H1 (cell line): ENCODE results near the gene TSPAN3. TPM values are rescaled to one million over a fixed set of nuclear protein-coding genes. Genes with fewer than 3 reads are reported as not detected.

Source experiments
- CTCF ChIA-PET: fragments of 300-600 bp; sonication (Branson Sonifier 250); formaldehyde crosslinking; loops from one replicate; lab custom pipeline; 2021; ENCODE audit not compliant: partially characterized antibody; lab: Charles Lee
- POLR2A ChIA-PET: fragments of 300-600 bp; sonication (Branson Sonifier 250); formaldehyde crosslinking; loops from one replicate; lab custom pipeline; 2021; ENCODE audit warnings: inconsistent platforms; ENCODE audit not compliant: partially characterized antibody; lab: Charles Lee
- DNase-seq, 2 experiments: peaks; one replicate each; pipeline versions ENCODE4 v3.0.0 to v3.0.0-alpha.2; 2010 to 2022; ENCODE audit warnings: low spot score in 2 of 2, low read depth in 1 of 2, mixed read lengths in 1 of 2
- FAIRE-seq: peaks from 2 replicates; lab custom pipeline; 2011; peaks lifted over from hg19 to GRCh38; lab: Jason Lieb, UNC
- H2AFZ ChIP-seq: 2 replicates; pipeline ENCODE4 v1.8.1; 2012; ENCODE audit warnings: low read length, inconsistent platforms
- H2AK5ac ChIP-seq: 2 replicates; pipeline ENCODE4 v1.6.1; 2013; ENCODE audit warnings: low read depth, low read length
- H2BK120ac ChIP-seq: replicated peaks from 2 replicates; pipeline ENCODE3; 2013; ENCODE audit warnings: low read depth, low read length, inconsistent platforms
- H2BK12ac ChIP-seq: 2 replicates; pipeline ENCODE4 v1.6.1; 2013; ENCODE audit warnings: low read depth, low read length
- H2BK15ac ChIP-seq: 2 replicates; pipeline ENCODE4 v1.6.1; 2013; ENCODE audit warnings: low read length
- H2BK20ac ChIP-seq: 2 replicates; pipeline ENCODE4 v1.6.1; 2013; ENCODE audit warnings: low read length
- H2BK5ac ChIP-seq: 2 replicates; pipeline ENCODE4 v1.6.1; 2013; ENCODE audit warnings: low read depth, low read length
- H3K14ac ChIP-seq: 2 replicates; pipeline ENCODE4 v1.6.1; 2013; ENCODE audit warnings: inconsistent platforms; ENCODE audit not compliant: insufficient read length
- H3K18ac ChIP-seq: 2 replicates; pipeline ENCODE4 v1.6.1; 2013; ENCODE audit warnings: low read length; ENCODE audit errors: extremely low read depth
- H3K23ac ChIP-seq: 2 replicates; pipeline ENCODE4 v1.6.1; 2013; ENCODE audit warnings: inconsistent platforms; ENCODE audit not compliant: insufficient read length
- H3K23me2 ChIP-seq: 2 replicates; pipeline ENCODE4 v1.6.1; 2013; ENCODE audit warnings: low read depth, low read length
- H3K27ac ChIP-seq: 2 replicates; pipeline ENCODE4 v1.6.1; 2011; ENCODE audit warnings: low read depth, low read length, inconsistent platforms
- H3K27me3 ChIP-seq, 4 experiments: replicated peaks in 1 of 4; 1 replicate in 1 of 4; 2 replicates in 3 of 4; pipeline versions ENCODE4 v1.6.1 to v1.8.1; 2011 to 2013; ENCODE audit warnings: low read length in 3 of 4, mild to moderate bottlenecking in 3 of 4, inconsistent platforms in 2 of 4, mixed read lengths in 2 of 4, moderate library complexity in 1 of 4; ENCODE audit not compliant: control insufficient read depth in 3 of 4, insufficient read depth in 3 of 4; ENCODE audit errors: extremely low read depth in 1 of 4
- H3K36me3 ChIP-seq, 4 experiments: 2 replicates each; pipeline versions ENCODE4 v1.6.1 to v1.8.1; 2011 to 2013; ENCODE audit warnings: mild to moderate bottlenecking in 4 of 4, low read length in 3 of 4, moderate library complexity in 2 of 4, control low read depth in 1 of 4, inconsistent platforms in 1 of 4; ENCODE audit not compliant: insufficient read depth in 4 of 4, control insufficient read depth in 2 of 4
- H3K4ac ChIP-seq: replicated peaks from 2 replicates; pipeline ENCODE3; 2013; ENCODE audit warnings: low read length, low read depth, mixed read lengths, inconsistent platforms; ENCODE audit not compliant: insufficient read length
- H3K4me1 ChIP-seq, 4 experiments: replicated peaks in 1 of 4; 1 replicate in 1 of 4; 2 replicates in 3 of 4; pipeline versions ENCODE4 v1.6.1 to v1.8.1; 2011 to 2013; ENCODE audit warnings: low read length in 3 of 4, inconsistent platforms in 2 of 4, mixed read lengths in 1 of 4; ENCODE audit not compliant: insufficient read depth in 4 of 4, control insufficient read depth in 3 of 4
- H3K4me2 ChIP-seq, 2 experiments: 2 replicates each; pipeline versions ENCODE4 v1.6.1 to v1.8.1; 2011 to 2013; ENCODE audit warnings: low read depth in 2 of 2, low read length in 2 of 2, control low read depth in 1 of 2, inconsistent platforms in 1 of 2, mild to moderate bottlenecking in 1 of 2; ENCODE audit not compliant: insufficient read depth in 1 of 2
- H3K4me3 ChIP-seq, 4 experiments: fragments of 200-600, 300-600 bp in 1 of 4; sonication (generic), shearing (Covaris generic), sonication (Bioruptor Twin) in 1 of 4; 2 replicates each; pipeline versions ENCODE4 v1.5.1 to v1.8.1; 2011 to 2016; ENCODE audit warnings: low read length in 4 of 4, low read depth in 3 of 4, control low read depth in 2 of 4, inconsistent platforms in 2 of 4, mild to moderate bottlenecking in 2 of 4, mixed read lengths in 1 of 4, moderate library complexity in 1 of 4; ENCODE audit not compliant: insufficient read depth in 2 of 4; ENCODE audit errors: extremely low read depth in 1 of 4
- H3K56ac ChIP-seq: replicated peaks from 2 replicates; pipeline ENCODE3; 2013; ENCODE audit warnings: low read depth, mild to moderate bottlenecking, mixed read lengths, low read length, inconsistent platforms; ENCODE audit not compliant: insufficient read length
- H3K79me1 ChIP-seq: 2 replicates; pipeline ENCODE4 v1.6.1; 2013; ENCODE audit warnings: low read depth, low read length, control low read depth
- H3K79me2 ChIP-seq, 2 experiments: 2 replicates each; pipeline versions ENCODE4 v1.6.1 to v1.8.1; 2012 to 2013; ENCODE audit warnings: low read length in 2 of 2, mild to moderate bottlenecking in 2 of 2, inconsistent platforms in 1 of 2; ENCODE audit not compliant: insufficient read depth in 2 of 2, control insufficient read depth in 1 of 2
- H3K9ac ChIP-seq, 4 experiments: replicated peaks in 1 of 4; 1 replicate in 1 of 4; 2 replicates in 3 of 4; pipeline versions ENCODE4 v1.6.1 to v1.8.1; 2011 to 2013; ENCODE audit warnings: low read depth in 3 of 4, low read length in 3 of 4, control low read depth in 2 of 4, mild to moderate bottlenecking in 2 of 4, moderate library complexity in 2 of 4, inconsistent platforms in 1 of 4; ENCODE audit errors: extremely low read depth in 1 of 4
- H3K9me3 ChIP-seq, 2 experiments: 2 replicates each; pipeline versions ENCODE4 v1.6.1 to v1.8.1; 2012 to 2013; ENCODE audit warnings: mild to moderate bottlenecking in 2 of 2, moderate library complexity in 2 of 2, control low read depth in 1 of 2, inconsistent platforms in 1 of 2, low read depth in 1 of 2, low read length in 1 of 2, mixed read lengths in 1 of 2; ENCODE audit not compliant: insufficient read depth in 2 of 2
- H4K20me1 ChIP-seq, 2 experiments: replicated peaks in 1 of 2; 2 replicates each; pipeline versions ENCODE3 to v1.8.1; 2011 to 2013; ENCODE audit warnings: inconsistent platforms in 2 of 2, low read length in 2 of 2, mild to moderate bottlenecking in 1 of 2; ENCODE audit not compliant: insufficient read depth in 2 of 2, control insufficient read depth in 1 of 2
- H4K5ac ChIP-seq: 2 replicates; pipeline ENCODE4 v1.6.1; 2013; ENCODE audit warnings: low read length, low read depth, mixed read lengths, inconsistent platforms; ENCODE audit not compliant: insufficient read length
- H4K8ac ChIP-seq: 2 replicates; pipeline ENCODE4 v1.8.0; 2013; ENCODE audit warnings: mild to moderate bottlenecking, moderate library complexity, low read length, inconsistent platforms; ENCODE audit not compliant: insufficient read depth; ENCODE audit errors: extremely low read depth
- H4K91ac ChIP-seq: replicated peaks from 2 replicates; pipeline ENCODE3; 2013; ENCODE audit warnings: low read length, mixed read lengths, inconsistent platforms; ENCODE audit not compliant: insufficient read length
- SIN3A ChIP-seq, 2 experiments: IDR thresholded peaks in 1 of 2; conservative IDR thresholded peaks in 1 of 2; 2 replicates each; pipeline ENCODE4 v1.6.1; 2011 to 2012; ENCODE audit warnings: low read length in 2 of 2, improper control_type of control experiment in 1 of 2, low read depth in 1 of 2, mild to moderate bottlenecking in 1 of 2
- WGBS, 2 experiments: shearing (Covaris generic) in 1 of 2; methylation state at CpG; one replicate each; pipeline versions ENCODE4 v1.1.6 to v1.1.7; 2013 to 2015; ENCODE audit warnings: low lambda C conversion rate in 2 of 2, mixed read lengths in 2 of 2, inconsistent platforms in 1 of 2, low coverage in 1 of 2, missing lambda C conversion rate in 1 of 2; ENCODE audit not compliant: insufficient replicate concordance in 2 of 2, insufficient coverage in 1 of 2, insufficient read length in 1 of 2; ENCODE audit errors: extremely low coverage in 1 of 2, missing lambda C conversion rate in 1 of 2; 5-methylcytosine and 5-hydroxymethylcytosine counted together
- polyA plus RNA-seq, 7 experiments: library from polyadenylated mRNA; depleted of rRNA in 3 of 7; stranded (reverse) in 5 of 7; unstranded in 2 of 7; fragments of >200 nt in 5 of 7; fragments of 200-250 nt in 2 of 7; gene quantifications; 1 replicate in 5 of 7; 2 replicates in 1 of 7; 4 replicates in 1 of 7; pipeline versions ENCODE4 v1.2.1 to v1.2.3, GENCODE V29; 2011 to 2013; ENCODE audit warnings: missing spikeins in 2 of 7, mixed read lengths in 2 of 7
- total RNA-seq: library from RNA; stranded (reverse); fragmentation: NEBNext Ultra II Directional; extraction: Animal tissue kit (Norgen Biotek cat#: 25700); gene quantifications from 2 replicates; pipeline ENCODE4 v1.2.1, GENCODE V29; 2021

The TSPAN3 gene
- total and polyA plus RNA-seq, 2 of the 8 experiments (the other 6 are each of a cell fraction or from before 2014, with no cell fraction given), result 107 to 238 TPM

- no peak overlapping the region for H3K14ac ChIP-seq
- WGBS, 2 experiments, result 89% methylated on average over 4 of the region's 4 CpGs; no CpG with 5 or more reads in 1 of the 2 experiments
- no peak overlapping the region for H3K56ac ChIP-seq
- no peak overlapping the region for H4K91ac ChIP-seq
- H3K36me3 ChIP-seq, result no peaks in the 10 kb centered on the region
- no peak overlapping the region for H2BK20ac ChIP-seq
- H3K23me2 ChIP-seq, result no peaks in the 10 kb centered on the region
- no peak overlapping the region for H2BK5ac ChIP-seq
- no peak overlapping the region for H3K18ac ChIP-seq
- H3K9ac ChIP-seq, result no peak overlapping the region
- no peak overlapping the region for H2BK120ac ChIP-seq
- H3K27ac ChIP-seq, result no peak overlapping the region
- no peak overlapping the region for H4K5ac ChIP-seq
- no peak overlapping the region for H4K8ac ChIP-seq
- H2AFZ ChIP-seq, result no peak overlapping the region
- no peak overlapping the region for H2BK15ac ChIP-seq
- H3K4me2 ChIP-seq, result no peak overlapping the region
- POLR2A ChIA-PET, result no interaction called here
- H3K23ac ChIP-seq, result no peak overlapping the region
- H2AK5ac ChIP-seq, result no peak overlapping the region
- no peaks in the 10 kb centered on the region for H3K27me3 ChIP-seq
- H3K4ac ChIP-seq, result no peak overlapping the region
- H3K4me3 ChIP-seq, result no peak overlapping the region
- H3K9me3 ChIP-seq, result no peaks in the 10 kb centered on the region
- H2BK12ac ChIP-seq, result no peak overlapping the region
- FAIRE-seq (no peak), DNase-seq (no peak)
- CTCF ChIA-PET, result interaction anchor here (0.9 kb wide), 1 partner anchor 36 kb away, joined by 3 read pairs; no protein-coding TSS in a partner anchor
- peaks cover 0 to 2% (median 0%) of the 10 kb centered on the region in 4 experiments; a peak in 1 of 7 replicates for H3K4me1 ChIP-seq
- no peaks in the 10 kb centered on the region for H4K20me1 ChIP-seq
- H3K79me2 ChIP-seq, result no peaks in the 10 kb centered on the region
- no peaks in the 10 kb centered on the region for H3K79me1 ChIP-seq
- no peak for TF ChIP-seq SIN3A (conservative IDR thresholded peaks at IDR 0.05 in 1 of 2, IDR thresholded peaks at IDR 0.05 in 1 of 2; ENCODE audit: low read depth in 1 of 2, low read length in 2 of 2)
These were observed 5.5 kb upstream of the TSPAN3 start for GRCh38 chr15:77076323-77076915.
